GM13977 (cell line): ENCODE data around the gene SLC6A6.

Experiments used
- DNase-seq: peaks from one replicate; pipeline ENCODE4 v3.0.0; 2012; ENCODE audit warnings: low spot score
- CTCF ChIP-seq: IDR thresholded peaks from 2 replicates; pipeline ENCODE4 v1.5.1; 2012; ENCODE audit warnings: mild to moderate bottlenecking, control low read depth; ENCODE audit not compliant: insufficient read depth; ENCODE audit errors: extremely low read depth, missing control alignments
- in situ Hi-C: fragments of 300-500 bp; cut with MboI; formaldehyde crosslinking; loops from one replicate; pipeline ENCODE4 v1.12.0; 2022; ENCODE audit warnings: low sequenced_read_pairs, low pct_unique_long_range_greater_than_20kb, mixed read lengths, inconsistent platforms; ENCODE audit not compliant: unreplicated experiment

The SLC6A6 gene

GRCh38 chr3:14533457-14533958, 131.1 kb downstream of the SLC6A6 start:
- no peak for DNase-seq
- in situ Hi-C loops = no loop called here
- no peak for TF ChIP-seq CTCF

DNA sequence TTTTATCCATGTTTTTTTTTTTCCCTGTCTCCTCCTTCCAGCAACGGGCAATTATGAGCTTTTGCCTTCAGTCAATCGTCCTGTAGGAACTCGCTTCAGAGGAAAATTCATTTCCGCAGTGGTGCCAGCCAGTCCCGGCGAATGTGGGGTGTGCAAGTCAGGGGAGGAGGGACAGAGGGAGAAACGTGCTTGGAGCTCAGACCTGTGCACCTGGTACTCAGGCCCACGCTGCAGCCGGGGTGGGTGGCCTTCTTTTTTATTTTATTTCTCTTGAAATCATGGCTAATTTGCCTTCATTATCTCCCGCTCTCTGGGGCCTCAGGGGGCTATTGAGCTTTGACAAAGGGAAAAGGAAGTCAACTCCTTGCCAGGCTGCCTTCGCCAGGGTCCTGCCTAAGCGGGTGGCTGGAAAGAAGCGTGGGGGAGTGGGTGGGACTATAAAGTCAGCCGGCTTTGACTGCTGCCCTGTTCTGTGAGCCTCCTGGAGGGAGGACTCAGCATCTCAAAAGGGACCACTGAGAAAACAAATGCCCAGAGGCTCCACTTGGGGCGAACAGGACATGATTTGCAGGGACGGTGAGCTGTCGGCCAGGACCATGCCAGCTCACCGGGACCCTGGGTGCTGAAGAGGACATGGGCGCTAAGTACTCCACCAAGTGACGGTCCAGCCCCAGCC, 132.2 kb downstream of the SLC6A6 start:
- DNase-seq = no peak
- in situ Hi-C loops = no loop called here
- no peak for TF ChIP-seq CTCF

GRCh38 chr3:14535616-14536015, 133.2 kb downstream of the SLC6A6 start:
- in situ Hi-C loops = no loop called here
- no peak for DNase-seq
- no peak for TF ChIP-seq CTCF

GRCh38 chr3:14536055-14536815, 133.8 kb downstream of the SLC6A6 start:
- TF ChIP-seq CTCF = no peak
- in situ Hi-C loops = no loop called here

GRCh38 chr3:14536837-14537589, 134.6 kb downstream of the SLC6A6 start:
- no peak for TF ChIP-seq CTCF
- no peak for DNase-seq
- in situ Hi-C loops = no loop called here

More at GRCh38 chr3:14536055-14536815, 133.8 kb downstream of the SLC6A6 start:
- DNase-seq = no peak

DNA sequence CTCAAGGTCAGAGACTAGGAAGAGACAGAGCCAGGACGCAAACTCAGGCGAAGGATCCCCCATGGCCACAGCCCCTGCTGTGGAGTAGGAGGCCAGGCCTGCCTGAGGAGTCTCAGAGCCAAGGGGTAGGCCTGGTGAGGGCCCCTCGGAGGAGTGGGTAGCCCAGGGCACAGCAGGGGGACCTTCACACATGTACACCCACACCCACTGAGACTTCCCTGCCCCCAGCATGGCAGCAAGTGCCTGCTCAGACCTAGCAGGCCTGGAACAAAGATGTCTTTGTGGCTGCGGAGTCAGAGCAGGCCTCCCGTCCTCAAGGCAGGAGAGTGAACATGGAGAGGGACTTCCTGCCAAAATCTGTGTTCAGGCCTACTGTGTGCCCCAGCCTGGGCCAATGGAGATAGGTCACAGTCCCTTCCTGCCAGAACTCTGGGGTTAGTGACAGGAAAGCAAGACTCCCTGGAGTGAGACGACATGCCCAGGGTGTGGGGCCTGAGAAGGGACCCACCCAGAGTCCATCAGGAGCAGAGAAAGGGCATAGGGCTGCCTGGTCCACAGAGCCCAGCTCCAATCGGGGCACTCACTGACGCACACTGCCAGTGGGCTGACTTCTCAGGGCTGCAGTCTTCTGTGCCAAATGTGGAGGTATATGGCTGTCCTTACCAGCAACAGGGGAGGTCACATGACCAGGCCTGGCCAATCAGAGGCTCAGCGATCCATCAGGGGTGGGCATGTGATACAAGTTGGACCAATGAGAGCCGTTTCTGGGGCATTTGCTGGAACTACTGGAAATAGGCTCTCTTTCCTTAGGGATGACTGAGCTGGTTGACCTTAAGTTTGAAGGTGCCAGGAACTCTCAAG, 135.4 kb downstream of the SLC6A6 start:
- no peak for TF ChIP-seq CTCF
- DNase-seq = no peak
- in situ Hi-C loops = no loop called here
